HL-60 (cell line): Measurements from ENCODE around the gene P2RX6.

ENCODE experiments used
- CTCF ChIP-seq: IDR thresholded peaks from one replicate; pipeline ENCODE4 v1.5.1; 2011; ENCODE audit warnings: low read length, control low read depth, inconsistent platforms; ENCODE audit not compliant: insufficient read depth
- GABPA ChIP-seq: IDR thresholded peaks from 2 replicates; pipeline ENCODE4 v1.6.1; 2012; ENCODE audit warnings: low read depth
- POLR2AphosphoS5 ChIP-seq: IDR thresholded peaks from 2 replicates; pipeline ENCODE4 v1.6.1; 2012; ENCODE audit warnings: low read depth
- REST ChIP-seq: IDR thresholded peaks from 2 replicates; pipeline ENCODE4 v1.6.1; 2012; ENCODE audit warnings: low read depth; ENCODE audit not compliant: insufficient replicate concordance
- SPI1 ChIP-seq: IDR thresholded peaks from 2 replicates; pipeline ENCODE4 v1.6.1; 2012; ENCODE audit warnings: low read depth, mild to moderate bottlenecking, borderline replicate concordance

DNA sequence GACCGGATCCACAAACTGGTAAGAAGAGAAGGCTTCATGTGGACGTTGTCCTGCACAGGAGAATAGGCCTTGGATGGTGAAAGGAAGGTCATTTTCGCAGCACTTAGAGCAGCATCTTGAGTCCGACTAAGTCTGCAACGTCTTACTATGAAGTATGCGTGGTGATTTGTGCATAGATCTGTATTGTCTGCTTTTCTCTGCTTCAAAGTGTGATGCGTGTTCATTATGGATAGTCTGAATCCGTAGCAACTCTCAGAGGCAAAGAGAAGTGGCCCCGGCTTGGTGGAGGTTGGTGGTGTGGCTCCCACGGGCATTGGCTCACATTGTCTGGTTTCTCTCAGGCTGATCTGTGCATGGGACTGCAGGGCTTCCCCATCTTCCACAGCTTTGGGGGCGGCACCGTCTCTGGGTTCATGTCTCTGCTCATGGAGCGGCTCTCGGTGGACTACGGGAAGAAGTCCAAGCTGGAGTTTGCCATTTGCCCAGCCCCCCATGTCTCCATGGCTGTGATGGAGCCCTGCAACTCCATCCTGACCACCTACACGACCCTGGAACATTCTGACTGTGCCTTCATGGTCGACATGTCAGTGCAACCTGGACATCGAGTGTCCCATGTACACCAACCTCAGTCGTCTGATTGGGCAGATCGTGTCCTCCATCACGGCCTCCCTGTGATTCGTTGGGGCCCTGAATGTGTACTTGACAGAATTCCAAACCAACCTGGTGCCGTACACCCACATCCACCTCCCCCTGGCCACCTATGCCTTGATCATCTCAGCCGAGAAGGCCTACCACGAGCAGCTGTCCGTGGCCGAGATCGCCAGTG is 52.3 kb downstream of the P2RX6 start:
- no peak for TF ChIP-seq CTCF
- TF ChIP-seq POLR2AphosphoS5, result no peak
- TF ChIP-seq REST, result no peak
- no peak for TF ChIP-seq GABPA
- no peak for TF ChIP-seq SPI1
